Neural cell (in vitro differentiated cells): ENCODE data around the gene TRPM7.

Experiments
- EZH2 ChIP-seq: fragments of 200-600, 300-800 bp; shearing (Covaris generic), sonication (generic); IDR thresholded peaks from 2 replicates; pipeline ENCODE4 v1.6.1; 2014; ENCODE audit warnings: antibody characterized with exemption, low read length, borderline replicate concordance, mild to moderate bottlenecking; ENCODE audit not compliant: insufficient read depth, poor library complexity, severe bottlenecking
- MXI1 ChIP-seq: fragments of 450-650 bp; conservative IDR thresholded peaks from 2 replicates; pipeline ENCODE4 v1.6.1; 2014; ENCODE audit warnings: antibody characterized with exemption, mild to moderate bottlenecking; ENCODE audit not compliant: poor library complexity, severe bottlenecking
- POLR2AphosphoS5 ChIP-seq: IDR thresholded peaks from 2 replicates; pipeline ENCODE4 v1.6.1; 2012
- RAD21 ChIP-seq: fragments of 450-650 bp; conservative IDR thresholded peaks from 2 replicates; pipeline ENCODE4 v1.6.1; 2014; ENCODE audit warnings: antibody characterized with exemption, mild to moderate bottlenecking, moderate library complexity
- SMC3 ChIP-seq: fragments of 450-650 bp; conservative IDR thresholded peaks from 2 replicates; pipeline ENCODE4 v1.6.1; 2014; ENCODE audit warnings: antibody characterized with exemption, mild to moderate bottlenecking, moderate library complexity; ENCODE audit not compliant: poor library complexity
- TAF1 ChIP-seq: IDR thresholded peaks from 2 replicates; pipeline ENCODE4 v1.6.1; 2012; ENCODE audit warnings: low read depth
- TF ChIP-seq, protein P1 (sequence below): fragments of 450-650 bp; IDR thresholded peaks from 2 replicates; pipeline ENCODE4 v1.5.1; 2014; ENCODE audit warnings: antibody characterized with exemption, mild to moderate bottlenecking, moderate library complexity; ENCODE audit not compliant: poor library complexity, severe bottlenecking
- TF ChIP-seq, protein P2 (sequence below): IDR thresholded peaks from 2 replicates; pipeline ENCODE4 v1.6.1; 2012; ENCODE audit warnings: borderline replicate concordance

DNA sequence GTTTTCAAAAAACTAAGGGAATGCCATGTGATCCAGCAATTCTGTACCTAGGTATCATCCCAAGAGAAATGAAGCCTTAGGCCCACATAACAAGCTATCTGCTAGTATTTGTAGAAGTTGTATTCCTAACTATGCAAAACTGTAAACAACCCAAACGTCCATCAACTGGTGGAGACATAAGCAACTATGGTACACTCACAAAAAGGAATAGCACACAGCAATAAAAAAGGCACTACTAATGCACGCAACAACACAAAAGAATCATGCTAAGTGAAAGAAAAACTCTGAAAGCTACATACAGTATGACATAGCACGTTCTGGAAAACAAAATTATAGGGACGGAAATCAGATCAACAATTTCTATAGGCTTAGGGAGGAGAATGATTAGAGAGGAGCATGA lies 155.4 kb downstream of the TRPM7 start:
- TF ChIP-seq, protein P1, sequence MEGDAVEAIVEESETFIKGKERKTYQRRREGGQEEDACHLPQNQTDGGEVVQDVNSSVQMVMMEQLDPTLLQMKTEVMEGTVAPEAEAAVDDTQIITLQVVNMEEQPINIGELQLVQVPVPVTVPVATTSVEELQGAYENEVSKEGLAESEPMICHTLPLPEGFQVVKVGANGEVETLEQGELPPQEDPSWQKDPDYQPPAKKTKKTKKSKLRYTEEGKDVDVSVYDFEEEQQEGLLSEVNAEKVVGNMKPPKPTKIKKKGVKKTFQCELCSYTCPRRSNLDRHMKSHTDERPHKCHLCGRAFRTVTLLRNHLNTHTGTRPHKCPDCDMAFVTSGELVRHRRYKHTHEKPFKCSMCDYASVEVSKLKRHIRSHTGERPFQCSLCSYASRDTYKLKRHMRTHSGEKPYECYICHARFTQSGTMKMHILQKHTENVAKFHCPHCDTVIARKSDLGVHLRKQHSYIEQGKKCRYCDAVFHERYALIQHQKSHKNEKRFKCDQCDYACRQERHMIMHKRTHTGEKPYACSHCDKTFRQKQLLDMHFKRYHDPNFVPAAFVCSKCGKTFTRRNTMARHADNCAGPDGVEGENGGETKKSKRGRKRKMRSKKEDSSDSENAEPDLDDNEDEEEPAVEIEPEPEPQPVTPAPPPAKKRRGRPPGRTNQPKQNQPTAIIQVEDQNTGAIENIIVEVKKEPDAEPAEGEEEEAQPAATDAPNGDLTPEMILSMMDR = no peak
- no peak for TF ChIP-seq RAD21
- no peak for TF ChIP-seq MXI1
- no peak for TF ChIP-seq SMC3
- TF ChIP-seq EZH2 = no peak
- TF ChIP-seq, protein P2, sequence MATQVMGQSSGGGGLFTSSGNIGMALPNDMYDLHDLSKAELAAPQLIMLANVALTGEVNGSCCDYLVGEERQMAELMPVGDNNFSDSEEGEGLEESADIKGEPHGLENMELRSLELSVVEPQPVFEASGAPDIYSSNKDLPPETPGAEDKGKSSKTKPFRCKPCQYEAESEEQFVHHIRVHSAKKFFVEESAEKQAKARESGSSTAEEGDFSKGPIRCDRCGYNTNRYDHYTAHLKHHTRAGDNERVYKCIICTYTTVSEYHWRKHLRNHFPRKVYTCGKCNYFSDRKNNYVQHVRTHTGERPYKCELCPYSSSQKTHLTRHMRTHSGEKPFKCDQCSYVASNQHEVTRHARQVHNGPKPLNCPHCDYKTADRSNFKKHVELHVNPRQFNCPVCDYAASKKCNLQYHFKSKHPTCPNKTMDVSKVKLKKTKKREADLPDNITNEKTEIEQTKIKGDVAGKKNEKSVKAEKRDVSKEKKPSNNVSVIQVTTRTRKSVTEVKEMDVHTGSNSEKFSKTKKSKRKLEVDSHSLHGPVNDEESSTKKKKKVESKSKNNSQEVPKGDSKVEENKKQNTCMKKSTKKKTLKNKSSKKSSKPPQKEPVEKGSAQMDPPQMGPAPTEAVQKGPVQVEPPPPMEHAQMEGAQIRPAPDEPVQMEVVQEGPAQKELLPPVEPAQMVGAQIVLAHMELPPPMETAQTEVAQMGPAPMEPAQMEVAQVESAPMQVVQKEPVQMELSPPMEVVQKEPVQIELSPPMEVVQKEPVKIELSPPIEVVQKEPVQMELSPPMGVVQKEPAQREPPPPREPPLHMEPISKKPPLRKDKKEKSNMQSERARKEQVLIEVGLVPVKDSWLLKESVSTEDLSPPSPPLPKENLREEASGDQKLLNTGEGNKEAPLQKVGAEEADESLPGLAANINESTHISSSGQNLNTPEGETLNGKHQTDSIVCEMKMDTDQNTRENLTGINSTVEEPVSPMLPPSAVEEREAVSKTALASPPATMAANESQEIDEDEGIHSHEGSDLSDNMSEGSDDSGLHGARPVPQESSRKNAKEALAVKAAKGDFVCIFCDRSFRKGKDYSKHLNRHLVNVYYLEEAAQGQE = no peak
- TF ChIP-seq TAF1 = no peak
- TF ChIP-seq POLR2AphosphoS5 = no peak
